ENCODE data around the gene ANKRD12.

- TF ChIP-seq PRDM1 (tag by site-specific recombination; IDR thresholded peaks at IDR 0.05) (no peak), CTCF (tag by site-specific recombination; IDR thresholded peaks at IDR 0.05) (no peak), ZNF704 (tag by site-specific recombination; IDR thresholded peaks at IDR 0.05) (no peak), ZBTB20 (tag by site-specific recombination; IDR thresholded peaks at IDR 0.05) (no peak), ZNF776 (tag by site-specific recombination; IDR thresholded peaks at IDR 0.05; ENCODE audit: borderline replicate concordance) (no peak), MYNN (tag by site-specific recombination; IDR thresholded peaks at IDR 0.05; ENCODE audit: borderline replicate concordance) (no peak), SALL2 (tag by site-specific recombination; IDR thresholded peaks at IDR 0.05; ENCODE audit: borderline replicate concordance) (no peak), PRDM6 (tag by site-specific recombination; IDR thresholded peaks at IDR 0.05) (no peak), YY1 (tag by site-specific recombination; IDR thresholded peaks at IDR 0.05) (no peak), ZNF48 (tag by site-specific recombination; IDR thresholded peaks at IDR 0.05) (no peak), ZNF513 (tag by site-specific recombination; IDR thresholded peaks at IDR 0.05) (no peak), PBX3 (CRISPR knock-in tag; IDR thresholded peaks at IDR 0.05) (no peak), KLF16 (tag by site-specific recombination; IDR thresholded peaks at IDR 0.05) (no peak)
Measured at GRCh38 chr18:9234528-9234927, 97.9 kb downstream of the ANKRD12 start.

Data from HEK293 (cell line).